Activated CD4-positive, alpha-beta memory T cell treated with anti-CD3 and anti-CD28 coated beads for 36 hours (primary cell): ENCODE results near the gene BPHL. TPM values are rescaled to one million over a fixed set of nuclear protein-coding genes. Genes with fewer than 3 reads are reported as not detected.
"Not testable (repeated sequence)": the region's sequence is repeated elsewhere in the genome, so short reads cannot be mapped to it uniquely, and the experiment has no call there.

Experiments used
- CTCF ChIA-PET: fragments of 350-600 bp; sonication (Branson Sonifier 250); formaldehyde crosslinking; loops from one replicate; lab custom pipeline; 2021; ENCODE audit warnings: antibody characterized with exemption, inconsistent platforms; lab: Charles Lee
- POLR2A ChIA-PET: fragments of 350-600 bp; sonication (Branson Sonifier 250); formaldehyde crosslinking; loops from one replicate; lab custom pipeline; 2021; ENCODE audit warnings: antibody characterized with exemption; lab: Charles Lee
- DNase-seq: peaks from one replicate; pipeline ENCODE4 v3.0.0-alpha.2; 2020
- H3K27ac Mint-ChIP-seq: one replicate; pipeline ENCODE4 v1.8.0; 2021; ENCODE audit warnings: mixed read lengths
- H3K27me3 Mint-ChIP-seq: one replicate; pipeline ENCODE4 v1.8.0; 2021; ENCODE audit warnings: mixed read lengths
- H3K36me3 Mint-ChIP-seq: one replicate; pipeline ENCODE4 v1.8.0; 2021; ENCODE audit warnings: mixed read lengths
- H3K4me1 Mint-ChIP-seq: one replicate; pipeline ENCODE4 v1.8.0; 2021; ENCODE audit warnings: low read depth, mixed read lengths
- H3K4me3 Mint-ChIP-seq: one replicate; pipeline ENCODE4 v1.8.0; 2021; ENCODE audit warnings: mild to moderate bottlenecking, mixed read lengths
- H3K9me3 Mint-ChIP-seq: one replicate; pipeline ENCODE4 v1.8.0; 2021; ENCODE audit warnings: mixed read lengths
- intact Hi-C: fragments of 100-400 bp; cut with micrococcal nuclease; formaldehyde crosslinking; loops from one replicate; pipeline ENCODE4 v1.15.1; 2023
- total RNA-seq, 2 experiments: library from RNA; stranded (reverse); gene quantifications; one replicate each; pipeline ENCODE4 v1.2.3, GENCODE V29; 2021

Gene BPHL
- total RNA-seq, result 10 to 100 TPM; 10.1 to 11.4 TPM

DNA sequence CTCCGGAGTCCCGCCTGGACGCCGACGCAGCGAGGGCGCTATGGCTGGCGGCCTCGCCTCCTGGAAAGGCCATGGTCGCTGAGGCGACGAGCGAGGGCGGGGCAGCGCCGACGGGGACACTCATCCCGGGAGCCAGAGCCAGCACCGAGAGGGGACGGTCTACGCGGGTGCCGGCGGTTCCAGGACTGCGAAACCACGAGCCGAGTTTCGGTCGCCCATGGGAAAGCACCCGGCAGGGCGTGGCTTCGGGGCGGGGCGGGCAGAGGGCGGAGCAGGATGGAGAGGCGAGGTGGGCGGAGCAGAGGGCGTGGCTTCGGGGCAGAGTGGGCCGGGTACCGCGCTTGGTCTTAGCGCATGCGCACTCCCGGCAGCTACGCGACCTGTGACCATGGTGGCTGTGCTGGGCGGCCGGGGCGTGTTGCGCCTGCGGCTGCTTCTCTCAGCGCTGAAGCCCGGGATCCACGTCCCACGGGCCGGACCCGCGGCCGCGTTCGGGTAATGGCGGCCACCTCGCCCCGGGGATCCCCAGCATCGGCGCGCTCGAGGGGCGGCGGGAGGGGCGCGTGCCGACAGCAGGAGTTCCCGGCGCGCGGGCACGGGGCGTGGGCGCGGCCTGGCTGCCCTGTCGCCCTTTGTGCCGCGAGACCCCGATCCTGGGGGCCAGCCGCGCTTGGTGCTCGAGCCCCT is at the start of gene BPHL:
BPHL (plus strand) TSS at position 359 of the 687 bp plus-strand sequence; CDS start at position 389, 30 bp downstream.
- CTCF ChIA-PET, result interaction anchor here (1.4 kb wide), 1 partner anchor 39 kb away, joined by 4 read pairs; the partner anchor contains the start of gene TUBB2A
- POLR2A ChIA-PET, result interaction anchor here (1.4 kb wide), 1 partner anchor 49 kb away, joined by 3 read pairs; no protein-coding TSS in a partner anchor
- intact Hi-C loops, result loop anchor here (1.0 to 5.0 kb wide), 10 partner anchors 15 to 1659 kb away; partner anchors contain the start of genes CDYL, NQO2, PSMG4 and TUBB2A
- Mint-ChIP-seq H3K9me3 (no peaks in the 10 kb centered on the region), H3K4me1 (peaks cover 14% of the 10 kb centered on the region), H3K27me3 (no peaks in the 10 kb centered on the region), H3K36me3 (peaks cover 2% of the 10 kb centered on the region), H3K4me3 (peak within 1 kb of the TSS; percentile 78), H3K27ac (peak within 1 kb of the TSS; percentile 62)
- peak; percentile 99 for DNase-seq

DNA sequence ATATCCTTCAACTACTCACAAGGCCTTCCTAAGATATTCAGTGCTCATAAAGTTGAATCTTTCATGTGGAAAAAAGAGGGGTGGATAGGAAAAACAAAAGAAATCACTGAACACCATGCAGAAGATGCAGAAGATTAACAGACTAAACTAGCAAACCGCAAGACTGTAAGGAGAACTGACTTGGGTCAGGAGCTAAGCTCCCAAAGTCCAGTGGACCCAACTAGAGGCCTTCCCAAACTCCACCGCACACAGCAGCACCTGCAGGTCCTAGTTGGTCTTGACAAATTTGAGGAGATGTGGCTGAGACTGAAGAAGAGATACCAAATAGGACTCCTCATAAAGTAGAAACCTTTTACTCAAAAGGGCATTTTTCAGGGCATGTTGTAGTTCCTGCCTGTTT is 46.9 kb upstream of the BPHL start:
- peak overlapping the region; percentile 26 for H3K27ac Mint-ChIP-seq
- H3K9me3 Mint-ChIP-seq, result no peaks in the 10 kb centered on the region
- POLR2A ChIA-PET, result no interaction called here
- CTCF ChIA-PET, result interaction anchor here (0.6 kb wide), 1 partner anchor 14 kb away, joined by 4 read pairs; no protein-coding TSS in a partner anchor
- H3K36me3 Mint-ChIP-seq, result peaks cover under 1% of the 10 kb centered on the region
- no peaks in the 10 kb centered on the region for H3K27me3 Mint-ChIP-seq
- no peak for DNase-seq
- intact Hi-C loops, result no loop called here
- no peak overlapping the region for H3K4me3 Mint-ChIP-seq
- peaks cover 63% of the 10 kb centered on the region for H3K4me1 Mint-ChIP-seq

DNA sequence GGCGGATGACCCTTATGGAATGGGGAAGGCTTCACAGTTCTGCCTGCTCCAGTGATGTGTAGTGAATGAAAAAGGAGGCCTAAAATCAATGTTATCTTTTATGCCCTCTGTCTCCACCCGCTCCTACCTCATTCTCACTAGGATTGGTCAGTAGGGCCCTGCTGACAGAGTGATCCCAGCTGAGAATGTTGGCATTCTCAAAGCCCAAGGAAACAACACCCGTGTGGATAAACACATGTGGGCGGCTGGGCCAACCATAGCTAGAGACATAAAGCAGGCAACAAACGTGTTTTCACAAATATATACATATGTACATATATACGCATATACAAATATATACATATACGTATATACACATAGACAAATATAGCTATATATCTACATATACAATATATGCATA is 45.7 kb upstream of the BPHL start:
- POLR2A ChIA-PET, result no interaction called here
- H3K27ac Mint-ChIP-seq, result no peak overlapping the region
- peaks cover 10% of the 10 kb centered on the region for H3K36me3 Mint-ChIP-seq
- no peak for DNase-seq
- H3K4me1 Mint-ChIP-seq, result peaks cover 60% of the 10 kb centered on the region
- H3K27me3 Mint-ChIP-seq, result no peaks in the 10 kb centered on the region
- CTCF ChIA-PET, result no interaction called here
- intact Hi-C loops, result no loop called here
- H3K9me3 Mint-ChIP-seq, result no peaks in the 10 kb centered on the region
- no peak overlapping the region for H3K4me3 Mint-ChIP-seq

DNA sequence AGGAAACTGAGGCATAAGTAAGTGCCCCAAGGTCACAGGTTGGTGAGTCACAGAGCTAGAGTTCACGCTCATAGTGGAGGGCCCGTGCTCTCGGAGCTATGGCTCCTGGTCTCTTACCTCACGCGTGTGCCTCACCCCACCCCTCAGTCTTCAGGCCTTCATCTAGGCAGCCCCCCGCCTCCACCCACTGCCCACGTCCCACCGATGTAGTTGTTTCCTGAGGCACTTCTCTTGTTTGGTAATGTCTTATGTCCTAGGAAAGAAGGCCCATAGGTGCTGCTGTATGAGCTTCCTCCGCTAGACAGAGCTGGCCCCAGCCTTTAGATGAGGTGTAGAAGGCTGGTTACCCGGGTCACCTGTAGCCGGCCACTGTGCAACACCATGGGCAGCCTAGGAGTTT is 45.1 kb upstream of the BPHL start:
- Mint-ChIP-seq H3K36me3 (peaks cover 16% of the 10 kb centered on the region), H3K9me3 (no peaks in the 10 kb centered on the region), H3K27me3 (no peaks in the 10 kb centered on the region), H3K27ac (no peak overlapping the region), H3K4me3 (no peak overlapping the region), H3K4me1 (peaks cover 57% of the 10 kb centered on the region)
- ChIA-PET CTCF (no interaction called here), POLR2A (no interaction called here)
- no peak for DNase-seq
- intact Hi-C loops, result no loop called here

DNA sequence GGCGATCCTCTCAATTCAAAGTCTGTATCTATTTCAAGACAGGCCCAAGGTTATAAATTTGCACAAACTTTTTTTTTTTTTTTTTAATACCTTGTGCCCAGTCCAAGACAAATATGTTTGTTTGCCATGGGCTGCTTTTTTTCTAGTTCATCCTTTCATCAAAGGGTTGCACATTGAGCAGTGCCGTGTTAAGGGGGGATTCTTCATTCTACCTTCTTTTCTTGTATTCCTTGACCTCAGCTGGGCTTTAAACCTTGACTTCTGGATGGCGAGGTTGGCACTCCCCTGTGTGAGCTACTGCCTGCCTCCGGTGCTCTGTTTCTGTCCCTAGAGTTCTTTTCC is 42.8 kb upstream of the BPHL start:
- H3K27me3 Mint-ChIP-seq, result no peaks in the 10 kb centered on the region
- no peak for DNase-seq
- POLR2A ChIA-PET, result interaction anchor here (0.6 to 1.2 kb wide), 2 partner anchors 12 to 134 kb away, joined by 3 to 4 read pairs; no protein-coding TSS in a partner anchor
- peaks cover 21% of the 10 kb centered on the region for H3K36me3 Mint-ChIP-seq
- peaks cover 45% of the 10 kb centered on the region for H3K4me1 Mint-ChIP-seq
- no peak overlapping the region for H3K4me3 Mint-ChIP-seq
- CTCF ChIA-PET, result interaction anchor here (1.5 to 1.6 kb wide), 2 partner anchors 74 to 78 kb away, joined by 3 read pairs; no protein-coding TSS in a partner anchor
- H3K27ac Mint-ChIP-seq, result peak overlapping the region; percentile 83
- intact Hi-C loops, result no loop called here
- H3K9me3 Mint-ChIP-seq, result no peaks in the 10 kb centered on the region

DNA sequence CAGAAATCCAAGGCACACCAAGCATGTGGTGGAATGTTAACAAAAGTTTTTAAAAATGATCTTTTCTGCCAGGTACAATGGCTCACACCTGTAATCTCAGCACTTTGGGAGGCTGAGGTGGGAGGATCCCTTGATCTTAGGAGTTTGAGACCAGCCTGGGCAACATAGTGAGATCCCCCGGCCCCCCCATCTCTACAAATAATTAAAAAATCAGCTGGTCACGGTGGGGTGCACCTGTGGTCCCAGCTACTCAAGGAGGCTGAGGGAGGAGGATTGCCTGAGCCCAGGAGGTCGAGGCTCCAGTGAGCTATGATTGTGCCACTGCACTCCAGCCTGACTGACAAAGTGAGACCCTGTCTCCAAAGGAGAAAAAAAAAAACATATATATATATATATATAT is 42.2 kb upstream of the BPHL start:
- Mint-ChIP-seq H3K27ac (no peak overlapping the region), H3K4me1 (peaks cover 40% of the 10 kb centered on the region), H3K27me3 (no peaks in the 10 kb centered on the region), H3K36me3 (peaks cover 27% of the 10 kb centered on the region), H3K4me3 (no peak overlapping the region), H3K9me3 (no peaks in the 10 kb centered on the region)
- DNase-seq, result no peak
- POLR2A ChIA-PET, result interaction anchor here (1.2 to 1.3 kb wide), 2 partner anchors 11 to 13 kb away, joined by 3 to 4 read pairs; no protein-coding TSS in a partner anchor
- CTCF ChIA-PET, result interaction anchor here (1.5 to 1.6 kb wide), 2 partner anchors 75 to 78 kb away, joined by 3 read pairs; no protein-coding TSS in a partner anchor
- intact Hi-C loops, result no loop called here

DNA sequence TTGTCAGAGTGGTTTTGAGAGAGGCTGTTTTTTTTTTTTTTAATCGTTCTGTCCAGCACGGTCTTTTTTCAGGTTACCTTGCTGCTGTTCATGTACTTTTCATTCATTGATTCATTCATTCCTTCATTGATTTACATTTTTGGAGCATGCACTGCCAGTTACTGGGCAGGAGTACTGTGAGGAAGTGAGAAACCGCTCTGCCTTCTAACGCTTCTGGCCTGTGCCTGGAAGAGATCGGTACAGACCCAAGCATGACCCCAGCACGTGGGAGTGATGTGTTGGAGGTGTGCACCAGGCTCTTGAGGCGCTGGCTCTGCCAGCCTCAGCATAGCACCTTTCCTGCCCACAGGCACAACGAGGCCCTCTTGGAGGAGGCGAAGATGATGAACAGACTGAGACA is 41.1 kb upstream of the BPHL start:
- no peak for DNase-seq
- no peak overlapping the region for H3K27ac Mint-ChIP-seq
- peaks cover 33% of the 10 kb centered on the region for H3K4me1 Mint-ChIP-seq
- H3K9me3 Mint-ChIP-seq, result no peaks in the 10 kb centered on the region
- ChIA-PET CTCF (no interaction called here), POLR2A (interaction anchor here (1.3 kb wide), 1 partner anchor 9 kb away, joined by 4 read pairs; no protein-coding TSS in a partner anchor)
- H3K36me3 Mint-ChIP-seq, result peaks cover 34% of the 10 kb centered on the region
- H3K4me3 Mint-ChIP-seq, result no peak overlapping the region
- intact Hi-C loops, result no loop called here
- no peaks in the 10 kb centered on the region for H3K27me3 Mint-ChIP-seq

DNA sequence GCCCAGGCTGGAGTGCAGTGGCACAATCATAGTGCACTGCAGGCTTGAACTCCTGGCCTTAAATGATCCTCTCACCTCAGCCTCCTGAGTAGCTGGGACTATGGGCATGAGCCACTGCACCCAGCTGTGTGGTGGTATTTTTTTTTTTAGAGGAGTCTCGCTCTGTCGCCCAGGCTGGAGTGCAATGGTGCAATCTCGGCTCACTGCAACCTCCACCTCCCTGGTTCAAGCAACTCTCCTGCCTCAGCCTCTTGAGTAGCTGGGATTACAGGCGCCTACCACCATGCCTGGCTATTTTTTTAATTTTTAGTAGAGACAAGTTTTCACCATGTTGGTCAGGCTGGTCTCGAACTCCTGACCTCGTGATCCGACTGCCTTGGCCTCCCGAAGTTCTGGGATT is 39.6 kb upstream of the BPHL start:
- H3K4me3 Mint-ChIP-seq, H3K27ac Mint-ChIP-seq, H3K9me3 Mint-ChIP-seq, intact Hi-C loops, DNase-seq, H3K27me3 Mint-ChIP-seq, CTCF ChIA-PET: not testable (repeated sequence)
- POLR2A ChIA-PET, result interaction anchor here (0.7 kb wide), 1 partner anchor 10 kb away, joined by 3 read pairs; no protein-coding TSS in a partner anchor
- H3K36me3 Mint-ChIP-seq, result peaks cover 42% of the 10 kb centered on the region
- H3K4me1 Mint-ChIP-seq, result peaks cover 24% of the 10 kb centered on the region

DNA sequence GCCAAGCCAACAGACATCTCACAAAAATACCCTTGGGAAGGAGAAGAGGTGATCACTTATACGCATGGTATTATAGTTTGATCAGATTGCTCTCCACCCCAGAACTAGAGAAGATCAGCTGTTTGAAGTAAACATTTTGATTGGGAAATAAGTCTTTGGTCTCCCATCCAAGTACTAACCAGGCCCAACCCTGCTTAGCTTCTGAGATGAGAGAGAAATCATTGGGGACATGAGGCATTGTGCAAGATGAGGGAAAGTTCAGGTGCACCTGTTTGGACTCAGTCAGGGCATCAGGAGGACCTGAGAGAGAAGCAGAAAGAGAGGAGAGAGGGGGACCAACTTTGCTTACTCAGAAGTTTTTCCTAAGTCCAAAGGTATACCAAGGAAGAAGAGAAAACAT is 38.8 kb upstream of the BPHL start:
- no peak for DNase-seq

DNA sequence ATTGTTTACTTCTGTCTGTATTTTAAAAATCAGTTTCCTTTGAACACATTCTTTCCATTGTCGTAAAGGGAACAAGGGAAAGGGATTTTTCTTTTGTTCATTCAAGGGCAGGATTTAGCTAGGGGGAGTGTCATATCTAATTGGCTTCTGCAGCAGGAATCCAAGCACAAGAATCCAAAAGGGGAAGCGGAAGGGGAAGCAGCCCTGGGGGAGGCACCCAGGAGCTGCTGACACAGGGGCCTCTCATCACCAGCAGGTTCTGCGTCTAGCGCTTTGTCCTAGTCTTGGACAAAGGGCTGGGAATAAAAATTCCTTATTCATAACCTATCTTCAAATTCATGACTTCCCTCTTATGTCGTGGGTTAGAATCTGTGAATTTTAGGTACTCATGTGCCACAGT is 36.6 kb upstream of the BPHL start:
- peaks cover 56% of the 10 kb centered on the region for H3K36me3 Mint-ChIP-seq
- no peak overlapping the region for H3K4me3 Mint-ChIP-seq
- CTCF ChIA-PET, result no interaction called here
- no peak overlapping the region for H3K27ac Mint-ChIP-seq
- POLR2A ChIA-PET, result no interaction called here
- no peaks in the 10 kb centered on the region for H3K9me3 Mint-ChIP-seq
- peaks cover 2% of the 10 kb centered on the region for H3K4me1 Mint-ChIP-seq
- H3K27me3 Mint-ChIP-seq, result no peaks in the 10 kb centered on the region
- intact Hi-C loops, result no loop called here
- no peak for DNase-seq

More for the DNA sequence above, 38.8 kb upstream of the BPHL start:
- intact Hi-C loops, result no loop called here
- no peak overlapping the region for H3K27ac Mint-ChIP-seq
- H3K4me1 Mint-ChIP-seq, result peaks cover 19% of the 10 kb centered on the region
- H3K36me3 Mint-ChIP-seq, result peaks cover 47% of the 10 kb centered on the region
- no peak overlapping the region for H3K4me3 Mint-ChIP-seq
- ChIA-PET CTCF (no interaction called here), POLR2A (interaction anchor here (0.7 kb wide), 1 partner anchor 10 kb away, joined by 3 read pairs; no protein-coding TSS in a partner anchor)
- H3K27me3 Mint-ChIP-seq, result no peaks in the 10 kb centered on the region
- no peaks in the 10 kb centered on the region for H3K9me3 Mint-ChIP-seq

DNA sequence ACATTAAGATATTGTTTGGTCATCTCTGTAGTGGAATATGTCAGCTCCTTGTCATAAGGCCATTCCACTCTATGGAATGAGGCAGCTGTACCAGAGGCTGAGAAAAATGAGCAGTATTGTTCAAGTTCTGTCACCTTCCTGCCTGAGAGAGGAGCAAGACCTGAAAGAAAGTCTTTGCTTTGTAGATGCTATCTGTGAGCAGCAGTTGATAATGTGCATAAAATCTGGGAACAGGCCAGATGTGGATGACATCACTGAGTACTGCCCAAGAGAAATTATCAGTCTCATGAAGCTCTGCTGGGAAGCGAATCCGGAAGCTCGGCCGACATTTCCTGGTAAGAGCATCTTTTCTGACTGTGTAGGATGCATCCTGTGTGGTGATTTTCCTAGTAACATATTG is 33.4 kb upstream of the BPHL start:
- ChIA-PET CTCF (no interaction called here), POLR2A (no interaction called here)
- no peak overlapping the region for H3K4me3 Mint-ChIP-seq
- intact Hi-C loops, result no loop called here
- H3K36me3 Mint-ChIP-seq, result peaks cover 50% of the 10 kb centered on the region
- no peaks in the 10 kb centered on the region for H3K9me3 Mint-ChIP-seq
- DNase-seq, result no peak
- H3K27me3 Mint-ChIP-seq, result no peaks in the 10 kb centered on the region
- no peak overlapping the region for H3K27ac Mint-ChIP-seq
- H3K4me1 Mint-ChIP-seq, result peaks cover 6% of the 10 kb centered on the region

DNA sequence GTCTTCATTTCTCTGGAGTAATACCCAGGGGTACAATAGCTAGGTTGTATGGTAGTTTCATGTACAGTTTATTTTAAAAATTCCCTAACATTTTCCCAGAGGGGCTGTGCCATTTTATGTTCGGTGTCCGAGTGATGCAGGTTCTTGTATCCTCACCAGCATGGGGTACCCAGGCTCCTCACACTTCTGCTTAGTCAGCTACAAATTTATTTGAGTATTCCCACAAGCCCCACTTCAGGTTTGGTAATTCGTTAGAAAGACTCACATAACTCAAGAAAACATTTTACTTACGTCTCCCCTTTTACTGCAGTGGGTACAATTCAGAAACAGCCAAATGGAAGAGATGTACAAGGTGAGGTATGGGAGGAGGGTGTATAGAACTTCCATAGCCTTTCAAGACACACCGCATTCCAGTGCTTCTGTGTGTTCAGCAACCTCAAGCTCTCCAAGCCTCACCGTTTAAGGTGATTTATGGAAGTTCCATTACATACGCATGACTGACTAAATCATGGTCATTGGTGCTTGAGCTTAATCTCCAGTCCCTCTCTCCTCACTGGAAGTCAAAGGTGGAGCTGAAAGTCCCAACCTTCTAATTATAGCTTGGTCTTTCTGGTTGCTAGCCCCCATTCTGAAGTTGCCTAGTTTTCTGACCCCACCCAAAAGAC is 32.1 kb upstream of the BPHL start:
- no peak overlapping the region for H3K4me3 Mint-ChIP-seq
- H3K36me3 Mint-ChIP-seq, result peaks cover 49% of the 10 kb centered on the region
- H3K9me3 Mint-ChIP-seq, result no peaks in the 10 kb centered on the region
- intact Hi-C loops, result no loop called here
- POLR2A ChIA-PET, result interaction anchor here (0.6 to 1.3 kb wide), 2 partner anchors 10 to 84 kb away, joined by 3 to 4 read pairs; no protein-coding TSS in a partner anchor
- DNase-seq, result no peak
- no peak overlapping the region for H3K27ac Mint-ChIP-seq
- CTCF ChIA-PET, result interaction anchor here (0.6 to 1.1 kb wide), 3 partner anchors 11 to 115 kb away, joined by 3 read pairs; partner anchors contain the start of gene SERPINB6
- peaks cover 6% of the 10 kb centered on the region for H3K4me1 Mint-ChIP-seq
- no peaks in the 10 kb centered on the region for H3K27me3 Mint-ChIP-seq
